Occipital lobe (tissue), 2 donors: ENCODE results near the gene CYP1A1. TPM values are rescaled to one million over a fixed set of nuclear protein-coding genes. Genes with fewer than 3 reads are reported as not detected.

Experiments
- DNase-seq: peaks from one replicate; lab custom pipeline; 2025; lab: John Stamatoyannopoulos, UW
- total RNA-seq: library from RNA; depleted of rRNA; stranded (reverse); fragments of >200 nt; gene quantifications from one replicate; pipeline ENCODE4 v1.2.3, GENCODE V29; 2014

CYP1A1 gene
- total RNA-seq, 1 donor from 2014 or later: 0.47 TPM

DNA sequence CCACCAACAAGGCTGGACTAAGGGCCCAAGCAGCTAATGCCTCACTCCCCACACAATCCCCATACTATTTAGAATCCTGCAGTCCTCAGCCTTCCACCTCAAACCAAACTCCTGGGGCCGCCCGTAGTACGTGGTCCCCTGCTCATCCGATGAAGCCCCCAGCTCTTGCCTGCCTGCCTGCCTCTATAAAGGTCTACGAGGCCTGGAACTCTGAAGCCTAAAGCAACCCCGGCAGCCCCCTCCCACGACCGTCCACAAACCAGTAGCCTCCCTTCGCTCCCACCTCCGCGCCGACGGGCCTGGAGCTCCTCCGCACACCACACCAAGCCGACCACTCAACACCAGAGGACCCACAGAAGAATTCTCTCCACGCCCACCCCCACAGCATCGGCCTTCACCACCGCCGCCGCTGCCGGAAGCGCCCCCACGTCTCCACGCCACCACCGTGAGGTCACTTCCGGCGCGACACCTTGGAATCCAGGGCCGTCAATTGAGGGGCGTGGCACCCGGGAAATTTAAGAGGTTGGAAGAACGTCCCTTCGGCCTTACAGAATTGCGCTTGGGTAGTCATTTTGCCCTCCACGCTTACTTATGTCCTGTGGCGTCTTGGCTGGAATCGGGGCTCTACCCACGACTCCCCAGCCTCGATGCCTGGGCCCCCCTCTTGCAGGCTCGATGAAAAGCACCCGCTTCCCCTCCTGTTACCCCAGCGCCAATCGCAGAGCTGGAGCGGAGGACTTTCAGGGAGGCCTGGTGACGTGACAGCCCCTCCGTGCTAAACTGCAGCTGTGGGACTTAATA is 29.5 kb downstream of the CYP1A1 start, which contains the start of gene EDC3:
TSS of gene EDC3 (minus strand) at position 428 of the 801 bp plus-strand sequence. CDS start 20,900 bp downstream, outside the sequence.
- peak; percentile 78 for DNase-seq

DNA sequence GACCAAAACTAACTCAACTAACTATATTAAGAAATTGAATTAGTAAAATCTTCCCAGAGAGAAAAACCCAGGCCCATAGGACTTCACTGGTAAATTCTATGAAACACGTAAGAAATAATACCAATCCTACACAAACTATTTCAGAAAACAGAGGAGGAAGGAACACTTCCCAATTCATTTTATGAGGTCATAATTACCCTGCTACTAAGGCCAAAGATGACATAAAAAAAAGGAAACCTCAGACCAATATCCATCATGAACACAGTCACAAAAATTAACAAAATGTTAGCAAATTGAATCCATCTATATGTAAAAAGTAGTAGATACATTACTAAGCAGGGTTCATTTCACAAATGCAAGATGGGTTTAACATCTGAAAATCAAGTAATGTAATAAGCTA is 33.0 kb downstream of the CYP1A1 start:
- no peak for DNase-seq

DNA sequence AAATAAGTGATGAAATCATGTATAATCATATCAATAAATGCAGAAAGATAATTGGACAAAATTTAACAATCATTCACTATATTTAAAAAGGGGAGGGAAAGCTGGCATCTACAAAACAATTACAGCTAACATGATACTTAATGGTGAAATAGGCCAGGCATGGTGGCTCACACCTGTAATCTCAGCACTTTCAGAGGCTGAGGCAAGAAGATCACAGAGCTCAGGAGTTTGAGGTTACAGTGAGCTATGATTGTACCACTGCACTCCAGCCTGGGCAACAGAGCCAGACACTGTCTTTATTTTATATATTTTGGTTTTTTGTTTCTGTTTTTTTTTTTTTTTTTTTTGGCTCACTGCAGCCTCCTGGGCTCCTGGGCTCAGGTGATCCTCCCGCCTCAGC is 41.6 kb downstream of the CYP1A1 start:
- DNase-seq: no peak

DNA sequence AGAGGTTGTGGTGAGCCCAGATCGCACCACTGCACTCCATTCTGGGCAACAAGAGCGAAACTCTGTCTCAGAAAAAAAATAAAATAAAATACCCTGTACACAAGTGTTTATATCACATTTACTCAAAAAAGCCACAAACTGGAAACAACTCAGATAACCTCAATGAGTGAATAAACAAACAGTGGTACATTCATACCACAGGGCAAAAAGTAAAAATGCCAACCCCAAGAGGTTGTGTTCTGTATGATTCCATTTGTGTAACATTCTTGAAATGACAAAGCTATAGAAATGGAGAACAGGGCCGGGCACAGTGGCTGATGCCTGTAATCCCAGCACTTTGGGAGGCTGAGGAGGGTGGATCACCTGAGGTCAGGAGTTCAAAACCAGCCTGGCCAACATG is 42.4 kb downstream of the CYP1A1 start:
- no peak for DNase-seq

DNA sequence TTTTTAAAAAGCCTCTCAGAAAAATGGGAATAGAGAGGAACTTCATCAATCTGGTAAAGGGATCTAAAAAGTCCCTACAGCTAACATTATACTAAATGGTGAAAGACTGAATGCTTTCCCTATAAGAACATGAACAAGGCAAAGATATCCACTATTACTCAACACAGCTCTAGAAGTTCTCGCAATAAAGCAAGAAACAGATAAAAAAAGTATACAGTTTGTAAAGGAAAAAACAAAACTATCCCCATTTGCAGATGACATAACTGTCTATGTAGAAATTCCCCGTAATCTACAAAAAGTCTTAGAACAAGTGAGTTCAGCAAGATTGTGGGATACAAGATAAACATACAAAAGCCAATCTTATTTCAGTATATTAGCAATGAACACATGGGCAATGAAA is 44.9 kb downstream of the CYP1A1 start:
- no peak for DNase-seq

DNA sequence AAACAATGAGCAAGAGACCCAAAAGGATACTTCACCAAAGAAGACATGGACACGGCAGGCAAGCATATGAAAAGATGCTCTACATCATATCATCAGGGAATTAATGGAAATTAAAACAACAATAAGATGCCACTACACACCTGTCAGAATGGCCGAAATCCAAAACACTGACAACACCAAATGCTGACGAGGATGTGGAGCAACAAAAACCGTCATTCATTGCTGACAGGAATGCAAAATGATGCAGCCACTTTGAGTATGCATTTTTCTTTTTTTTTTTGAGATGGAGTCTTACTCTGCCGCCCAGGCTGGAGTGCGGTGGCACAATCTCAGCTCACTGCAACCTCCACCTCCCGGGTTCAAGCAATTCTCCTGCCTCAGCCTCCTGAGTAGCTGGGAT is 48.5 kb downstream of the CYP1A1 start:
- no peak for DNase-seq

DNA sequence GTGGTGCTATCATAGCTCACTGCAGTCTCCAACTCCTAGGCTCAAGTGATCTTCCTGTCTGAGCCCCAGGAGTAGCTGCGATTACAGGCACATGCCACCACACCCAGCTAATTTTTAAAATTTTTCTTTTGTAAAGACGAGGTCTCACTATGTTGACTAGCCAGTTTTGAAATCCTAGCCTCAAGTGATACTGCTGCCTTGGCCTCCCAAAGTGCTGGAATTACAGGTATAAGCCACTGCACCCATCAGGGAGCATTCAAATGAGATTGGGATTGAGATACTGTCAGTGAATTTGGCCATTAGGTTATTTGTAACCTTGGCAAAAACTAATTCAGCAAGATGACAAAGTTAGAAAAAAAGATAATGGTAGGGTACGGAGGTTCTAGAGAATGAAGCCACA is 51.2 kb downstream of the CYP1A1 start:
- DNase-seq: no peak

DNA sequence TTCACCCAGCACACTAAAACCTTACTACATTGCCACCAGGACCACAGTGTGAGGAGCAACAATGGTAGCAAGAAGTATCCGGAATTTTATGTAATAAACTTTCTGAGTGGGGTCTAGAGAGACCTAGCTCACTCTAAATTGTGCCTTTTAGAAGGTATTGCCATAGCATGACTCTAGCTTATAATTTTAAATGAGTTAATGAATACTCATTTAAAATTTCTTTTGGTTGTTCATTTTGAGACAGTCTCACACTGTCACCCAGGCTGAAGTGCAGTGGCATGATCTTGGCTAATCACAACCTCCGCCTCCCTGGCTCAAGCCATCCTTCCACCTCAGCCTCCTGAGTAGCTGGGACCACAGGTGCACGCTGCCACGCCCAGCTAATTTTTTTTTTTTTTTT is 55.7 kb downstream of the CYP1A1 start:
- DNase-seq: no peak

Other genes with a start within 250 kb of the CYP1A1 start
- gene ARID3B, start 184.3 kb downstream of the CYP1A1 start, total RNA-seq: 8.3 TPM
- gene CLK3, start 109.7 kb downstream of the CYP1A1 start, total RNA-seq: 27.0 TPM
- gene EDC3, start 29.5 kb downstream of the CYP1A1 start, total RNA-seq: 12.9 TPM
- not detected for gene CYP1A2, start 23.3 kb upstream of the CYP1A1 start, total RNA-seq
- gene CSK, start 56.6 kb upstream of the CYP1A1 start, total RNA-seq: 24.0 TPM
- not detected for gene LMAN1L, start 87.3 kb upstream of the CYP1A1 start, total RNA-seq
- 1.6 TPM for gene CPLX3, start 101.1 kb upstream of the CYP1A1 start, total RNA-seq
- gene ULK3, start 117.6 kb upstream of the CYP1A1 start, total RNA-seq: 32.4 TPM
- gene SCAMP2, start 147.8 kb upstream of the CYP1A1 start, total RNA-seq: 8.0 TPM
- gene MPI, start 164.5 kb upstream of the CYP1A1 start, total RNA-seq: 37.9 TPM
- 64.6 TPM for gene FAM219B, start 181.3 kb upstream of the CYP1A1 start, total RNA-seq
- gene COX5A, start 212.5 kb upstream of the CYP1A1 start, total RNA-seq: 43.8 TPM
- 6.4 TPM for gene RPP25, start 231.2 kb upstream of the CYP1A1 start, total RNA-seq